ENCODE measurements around the gene NDFIP1.

DNA sequence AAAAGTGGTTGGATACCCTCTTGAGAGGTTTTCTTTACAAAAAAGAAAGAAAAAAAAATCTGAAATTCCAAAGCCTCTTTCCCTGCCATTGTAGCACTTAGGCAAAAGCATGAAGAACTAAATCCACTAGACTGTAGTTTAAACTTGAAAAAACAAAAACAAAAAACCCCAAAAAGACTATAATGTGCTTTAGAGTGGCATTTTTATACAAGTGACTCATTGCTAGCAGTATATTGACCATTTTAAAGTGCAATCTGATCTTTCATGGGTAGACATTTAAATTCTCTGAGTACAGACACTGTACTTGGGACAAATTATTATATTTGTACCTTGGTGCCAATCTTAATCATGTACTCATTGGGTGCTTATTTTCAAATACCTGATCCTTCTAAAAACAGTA lies 50.8 kb downstream of the NDFIP1 start:
- TF ChIP-seq, protein P1, sequence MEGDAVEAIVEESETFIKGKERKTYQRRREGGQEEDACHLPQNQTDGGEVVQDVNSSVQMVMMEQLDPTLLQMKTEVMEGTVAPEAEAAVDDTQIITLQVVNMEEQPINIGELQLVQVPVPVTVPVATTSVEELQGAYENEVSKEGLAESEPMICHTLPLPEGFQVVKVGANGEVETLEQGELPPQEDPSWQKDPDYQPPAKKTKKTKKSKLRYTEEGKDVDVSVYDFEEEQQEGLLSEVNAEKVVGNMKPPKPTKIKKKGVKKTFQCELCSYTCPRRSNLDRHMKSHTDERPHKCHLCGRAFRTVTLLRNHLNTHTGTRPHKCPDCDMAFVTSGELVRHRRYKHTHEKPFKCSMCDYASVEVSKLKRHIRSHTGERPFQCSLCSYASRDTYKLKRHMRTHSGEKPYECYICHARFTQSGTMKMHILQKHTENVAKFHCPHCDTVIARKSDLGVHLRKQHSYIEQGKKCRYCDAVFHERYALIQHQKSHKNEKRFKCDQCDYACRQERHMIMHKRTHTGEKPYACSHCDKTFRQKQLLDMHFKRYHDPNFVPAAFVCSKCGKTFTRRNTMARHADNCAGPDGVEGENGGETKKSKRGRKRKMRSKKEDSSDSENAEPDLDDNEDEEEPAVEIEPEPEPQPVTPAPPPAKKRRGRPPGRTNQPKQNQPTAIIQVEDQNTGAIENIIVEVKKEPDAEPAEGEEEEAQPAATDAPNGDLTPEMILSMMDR (IDR thresholded peaks at IDR 0.05 in 2 of 3, conservative IDR thresholded peaks at IDR 0.05 in 1 of 3; ENCODE audit: borderline replicate concordance in 1 of 3, insufficient read depth in 1 of 3, low read depth in 2 of 3, low read length in 2 of 3) = no peak
- TF ChIP-seq JUND (IDR thresholded peaks at IDR 0.05) (no peak), POLR2A (IDR thresholded peaks at IDR 0.05; ENCODE audit: borderline replicate concordance, extremely low read depth, insufficient read depth, insufficient read length) (no peak), ZFX (IDR thresholded peaks at IDR 0.05) (no peak), POLR2AphosphoS5 (IDR thresholded peaks at IDR 0.05; ENCODE audit: low read depth, low read length) (no peak), EZH2phosphoT487 (IDR thresholded peaks at IDR 0.05; ENCODE audit: borderline replicate concordance) (no peak), EZH2 (IDR thresholded peaks at IDR 0.05) (no peak), YY1 (IDR thresholded peaks at IDR 0.05; ENCODE audit: extremely low read depth, insufficient replicate concordance, low read depth, low read length) (no peak)
- TF ChIP-seq, protein P2, sequence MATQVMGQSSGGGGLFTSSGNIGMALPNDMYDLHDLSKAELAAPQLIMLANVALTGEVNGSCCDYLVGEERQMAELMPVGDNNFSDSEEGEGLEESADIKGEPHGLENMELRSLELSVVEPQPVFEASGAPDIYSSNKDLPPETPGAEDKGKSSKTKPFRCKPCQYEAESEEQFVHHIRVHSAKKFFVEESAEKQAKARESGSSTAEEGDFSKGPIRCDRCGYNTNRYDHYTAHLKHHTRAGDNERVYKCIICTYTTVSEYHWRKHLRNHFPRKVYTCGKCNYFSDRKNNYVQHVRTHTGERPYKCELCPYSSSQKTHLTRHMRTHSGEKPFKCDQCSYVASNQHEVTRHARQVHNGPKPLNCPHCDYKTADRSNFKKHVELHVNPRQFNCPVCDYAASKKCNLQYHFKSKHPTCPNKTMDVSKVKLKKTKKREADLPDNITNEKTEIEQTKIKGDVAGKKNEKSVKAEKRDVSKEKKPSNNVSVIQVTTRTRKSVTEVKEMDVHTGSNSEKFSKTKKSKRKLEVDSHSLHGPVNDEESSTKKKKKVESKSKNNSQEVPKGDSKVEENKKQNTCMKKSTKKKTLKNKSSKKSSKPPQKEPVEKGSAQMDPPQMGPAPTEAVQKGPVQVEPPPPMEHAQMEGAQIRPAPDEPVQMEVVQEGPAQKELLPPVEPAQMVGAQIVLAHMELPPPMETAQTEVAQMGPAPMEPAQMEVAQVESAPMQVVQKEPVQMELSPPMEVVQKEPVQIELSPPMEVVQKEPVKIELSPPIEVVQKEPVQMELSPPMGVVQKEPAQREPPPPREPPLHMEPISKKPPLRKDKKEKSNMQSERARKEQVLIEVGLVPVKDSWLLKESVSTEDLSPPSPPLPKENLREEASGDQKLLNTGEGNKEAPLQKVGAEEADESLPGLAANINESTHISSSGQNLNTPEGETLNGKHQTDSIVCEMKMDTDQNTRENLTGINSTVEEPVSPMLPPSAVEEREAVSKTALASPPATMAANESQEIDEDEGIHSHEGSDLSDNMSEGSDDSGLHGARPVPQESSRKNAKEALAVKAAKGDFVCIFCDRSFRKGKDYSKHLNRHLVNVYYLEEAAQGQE (IDR thresholded peaks at IDR 0.05; ENCODE audit: low read depth) = no peak

All from HCT116 (cell line).